GM21786 (cell line): ENCODE measurements around the gene AMBN.
A peak's percentile ranks its signal among the peaks of the same experiment; 100 is the strongest.

Experiments used
- ATAC-seq: cut with Tn5 transposase; IDR thresholded peaks from one replicate; pipeline ENCODE4 v1.9.1; 2021; ENCODE audit not compliant: unreplicated experiment

The AMBN gene

GRCh38 chr4:70591955-70592582 is at the start of gene AMBN:
TSS of gene AMBN (plus strand) at chr4:70592256. CDS start at chr4:70592359, 103 bp downstream.
- ATAC-seq: no peak

- ATAC-seq: peak; percentile 64
These were observed 47.7 kb upstream of the AMBN start for GRCh38 chr4:70544279-70544868.

- no peak for ATAC-seq
These were observed 35.2 kb upstream of the AMBN start for GRCh38 chr4:70556856-70557255.

GRCh38 chr4:70559211-70559830 is 32.7 kb upstream of the AMBN start:
- peak; percentile 74 for ATAC-seq

- ATAC-seq: no peak
These were observed 32.1 kb upstream of the AMBN start for GRCh38 chr4:70559924-70560323.

GRCh38 chr4:70564033-70564432 is 28.0 kb upstream of the AMBN start:
- no peak for ATAC-seq

GRCh38 chr4:70570796-70571195 is 21.3 kb upstream of the AMBN start:
- ATAC-seq: no peak

GRCh38 chr4:70571772-70572171 is 20.3 kb upstream of the AMBN start:
- ATAC-seq: no peak

- no peak for ATAC-seq
These were observed 16.1 kb upstream of the AMBN start for GRCh38 chr4:70575964-70576363.

- no peak for ATAC-seq
These were observed 14.7 kb upstream of the AMBN start for GRCh38 chr4:70577220-70577927.

- ATAC-seq: no peak
These were observed 10.1 kb upstream of the AMBN start for GRCh38 chr4:70581980-70582379.

GRCh38 chr4:70583952-70584834 is 7.9 kb upstream of the AMBN start:
- no peak for ATAC-seq

GRCh38 chr4:70586841-70587240 is 5.2 kb upstream of the AMBN start:
- ATAC-seq: no peak

GRCh38 chr4:70589785-70590184 is 2.3 kb upstream of the AMBN start:
- peak; percentile 98 for ATAC-seq

GRCh38 chr4:70594196-70594595 is 2.1 kb downstream of the AMBN start:
- ATAC-seq: no peak

GRCh38 chr4:70600305-70600704 is 8.2 kb downstream of the AMBN start:
- no peak for ATAC-seq

- no peak for ATAC-seq
These were observed 8.9 kb downstream of the AMBN start for GRCh38 chr4:70600977-70601376.

GRCh38 chr4:70601422-70602039 is 9.5 kb downstream of the AMBN start:
- peak; percentile 97 for ATAC-seq

- no peak for ATAC-seq
These were observed 11.8 kb downstream of the AMBN start for GRCh38 chr4:70603856-70604255.

- ATAC-seq: no peak
These were observed 14.4 kb downstream of the AMBN start for GRCh38 chr4:70606459-70606858.
